OCI-LY3 (cell line): ENCODE results near the gene DAAM2.

Experiments used
- H2AFZ ChIP-seq: fragments of 200-600, 300-600 bp; shearing (Covaris generic); 2 replicates; pipeline ENCODE4 v1.6.0; 2014; ENCODE audit warnings: antibody characterized with exemption, low read depth, low read length
- H3K27ac ChIP-seq: fragments of 200-600, 300-600 bp; sonication (generic); 2 replicates; pipeline ENCODE4 v1.5.1; 2014; ENCODE audit warnings: mild to moderate bottlenecking, low read length, moderate library complexity, mixed read lengths
- H3K27me3 ChIP-seq: fragments of 200-600, 300-600 bp; sonication (generic); 2 replicates; pipeline ENCODE4 v1.6.1; 2014; ENCODE audit warnings: low read depth, low read length, mixed read lengths
- H3K36me3 ChIP-seq: fragments of 200-600, 300-600 bp; sonication (generic); replicated peaks from 2 replicates; pipeline ENCODE3; 2014; ENCODE audit warnings: low read depth, low read length, mixed read lengths
- H3K4me1 ChIP-seq: fragments of 300-600, 200-600 bp; sonication (generic); 2 replicates; pipeline ENCODE4 v1.6.1; 2014; ENCODE audit warnings: low read length, mixed read lengths
- H3K4me2 ChIP-seq: fragments of 200-600, 300-600 bp; sonication (generic); 2 replicates; pipeline ENCODE4 v1.6.1; 2014; ENCODE audit warnings: low read length, mixed read lengths
- H3K4me3 ChIP-seq: fragments of 300-600, 200-600 bp; sonication (generic); 2 replicates; pipeline ENCODE4 v1.5.1; 2014; ENCODE audit warnings: antibody characterized with exemption, mild to moderate bottlenecking, low read length, moderate library complexity
- H3K79me2 ChIP-seq: fragments of 300-600, 200-600 bp; shearing (Covaris generic); 2 replicates; pipeline ENCODE4 v1.6.1; 2014; ENCODE audit warnings: mild to moderate bottlenecking, low read length, mixed read lengths
- H3K9ac ChIP-seq: fragments of 300-600, 200-600 bp; shearing (Covaris generic); 2 replicates; pipeline ENCODE4 v1.6.0; 2014; ENCODE audit warnings: mild to moderate bottlenecking, low read length, moderate library complexity
- H3K9me3 ChIP-seq: fragments of 200-600, 300-600 bp; shearing (Covaris generic); 2 replicates; pipeline ENCODE4 v1.6.1; 2014; ENCODE audit warnings: low read length, mixed read lengths; ENCODE audit not compliant: insufficient read depth
- H4K20me1 ChIP-seq: fragments of 200-600, 300-600 bp; sonication (generic); 2 replicates; pipeline ENCODE4 v1.6.1; 2016; ENCODE audit warnings: low read length, mixed read lengths; ENCODE audit not compliant: insufficient read depth
- CTCF ChIP-seq: fragments of 200-600, 300-600 bp; sonication (generic); IDR thresholded peaks from 2 replicates; pipeline ENCODE4 v1.5.1; 2014; ENCODE audit warnings: antibody characterized with exemption, low read length, low read depth
- EZH2phosphoT487 ChIP-seq: fragments of 200-600 bp; shearing (Covaris generic); IDR thresholded peaks from 2 replicates; pipeline ENCODE4 v1.6.1; 2018; ENCODE audit warnings: antibody characterized with exemption, mixed run types, low read depth

Gene DAAM2

GRCh38 chr6:39852324-39852723, 60.1 kb downstream of the DAAM2 start:
- Histone ChIP-seq H3K4me3 (no peak overlapping the region), H3K9ac (no peak overlapping the region), H3K4me2 (no peak overlapping the region), H3K4me1 (peaks cover 20% of the 10 kb centered on the region), H3K36me3 (no peaks in the 10 kb centered on the region), H3K79me2 (no peaks in the 10 kb centered on the region), H3K9me3 (no peaks in the 10 kb centered on the region), H3K27ac (no peak overlapping the region), H3K27me3 (no peaks in the 10 kb centered on the region), H2AFZ (no peak overlapping the region), H4K20me1 (no peaks in the 10 kb centered on the region)
- TF ChIP-seq CTCF (no peak), EZH2phosphoT487 (no peak)

- TF ChIP-seq EZH2phosphoT487 (no peak), CTCF (no peak)
- no peak overlapping the region for H3K4me2 ChIP-seq
- H3K27ac ChIP-seq, result no peak overlapping the region
- H3K4me3 ChIP-seq, result no peak overlapping the region
- no peaks in the 10 kb centered on the region for H3K36me3 ChIP-seq
- H3K27me3 ChIP-seq, result peaks cover 9% of the 10 kb centered on the region; the same call in 1 of the 2 replicates
- no peak overlapping the region for H3K9ac ChIP-seq
- H4K20me1 ChIP-seq, result no peaks in the 10 kb centered on the region
- H3K4me1 ChIP-seq, result peaks cover 20% of the 10 kb centered on the region
- H3K79me2 ChIP-seq, result no peaks in the 10 kb centered on the region
- no peak overlapping the region for H2AFZ ChIP-seq
- no peaks in the 10 kb centered on the region for H3K9me3 ChIP-seq
These were observed 61.4 kb downstream of the DAAM2 start for GRCh38 chr6:39853604-39854003.

GRCh38 chr6:39855356-39855995, 63.3 kb downstream of the DAAM2 start:
- no peaks in the 10 kb centered on the region for H3K9me3 ChIP-seq
- H3K79me2 ChIP-seq, result no peaks in the 10 kb centered on the region
- H3K27me3 ChIP-seq, result peaks cover 17% of the 10 kb centered on the region; the same call in 1 of the 2 replicates
- no peak overlapping the region for H3K9ac ChIP-seq
- no peak overlapping the region for H3K4me2 ChIP-seq
- TF ChIP-seq CTCF (no peak), EZH2phosphoT487 (no peak)
- H3K36me3 ChIP-seq, result no peaks in the 10 kb centered on the region
- H4K20me1 ChIP-seq, result no peaks in the 10 kb centered on the region
- H2AFZ ChIP-seq, result no peak overlapping the region
- H3K27ac ChIP-seq, result no peak overlapping the region
- H3K4me3 ChIP-seq, result no peak overlapping the region
- H3K4me1 ChIP-seq, result peaks cover 18% of the 10 kb centered on the region

GRCh38 chr6:39859025-39859424, 66.8 kb downstream of the DAAM2 start:
- H3K4me2 ChIP-seq, result no peak overlapping the region
- H3K27me3 ChIP-seq, result peaks cover 26% of the 10 kb centered on the region
- no peaks in the 10 kb centered on the region for H3K4me1 ChIP-seq
- no peaks in the 10 kb centered on the region for H4K20me1 ChIP-seq
- no peak overlapping the region for H3K4me3 ChIP-seq
- no peak overlapping the region for H3K9ac ChIP-seq
- H3K36me3 ChIP-seq, result no peaks in the 10 kb centered on the region
- TF ChIP-seq EZH2phosphoT487 (no peak), CTCF (no peak)
- H3K79me2 ChIP-seq, result no peaks in the 10 kb centered on the region
- no peak overlapping the region for H3K27ac ChIP-seq
- no peak overlapping the region for H2AFZ ChIP-seq
- no peaks in the 10 kb centered on the region for H3K9me3 ChIP-seq
